ENCODE results near the gene CREB3L2. TPM values are rescaled to one million over a fixed set of nuclear protein-coding genes. Genes with fewer than 3 reads are reported as not detected.
A peak's percentile ranks its signal among the peaks of the same experiment; 100 is the strongest.

The CREB3L2 gene
- total RNA-seq, 1 donor from 2014 or later: 50.6 TPM

GRCh38 chr7:137850571-137850970 lies 151.3 kb downstream of the CREB3L2 start:
- no peak for TF ChIP-seq CTCF (IDR thresholded peaks at IDR 0.05; ENCODE audit: unreplicated experiment)
- Mint-ChIP-seq H3K9me3 (ENCODE audit: unreplicated experiment) (no peaks in the 10 kb centered on the region), H3K27ac (ENCODE audit: unreplicated experiment) (no peak overlapping the region), H3K4me1 (ENCODE audit: unreplicated experiment) (peaks cover 2% of the 10 kb centered on the region), H3K36me3 (ENCODE audit: low read depth, unreplicated experiment) (no peaks in the 10 kb centered on the region), H3K4me3 (ENCODE audit: unreplicated experiment) (no peak overlapping the region), H3K27me3 (ENCODE audit: unreplicated experiment) (peaks cover 13% of the 10 kb centered on the region)
- DNase-seq (ENCODE audit: low spot score): no peak

GRCh38 chr7:137848095-137848494 lies 153.8 kb downstream of the CREB3L2 start:
- Mint-ChIP-seq H3K27me3 (ENCODE audit: unreplicated experiment) (peaks cover 17% of the 10 kb centered on the region), H3K36me3 (ENCODE audit: low read depth, unreplicated experiment) (no peaks in the 10 kb centered on the region), H3K27ac (ENCODE audit: unreplicated experiment) (no peak overlapping the region), H3K4me3 (ENCODE audit: unreplicated experiment) (peak overlapping the region; percentile 48), H3K4me1 (ENCODE audit: unreplicated experiment) (peaks cover 2% of the 10 kb centered on the region), H3K9me3 (ENCODE audit: unreplicated experiment) (no peaks in the 10 kb centered on the region)
- DNase-seq (ENCODE audit: low spot score): no peak
- TF ChIP-seq CTCF (IDR thresholded peaks at IDR 0.05; ENCODE audit: unreplicated experiment): no peak

DNA sequence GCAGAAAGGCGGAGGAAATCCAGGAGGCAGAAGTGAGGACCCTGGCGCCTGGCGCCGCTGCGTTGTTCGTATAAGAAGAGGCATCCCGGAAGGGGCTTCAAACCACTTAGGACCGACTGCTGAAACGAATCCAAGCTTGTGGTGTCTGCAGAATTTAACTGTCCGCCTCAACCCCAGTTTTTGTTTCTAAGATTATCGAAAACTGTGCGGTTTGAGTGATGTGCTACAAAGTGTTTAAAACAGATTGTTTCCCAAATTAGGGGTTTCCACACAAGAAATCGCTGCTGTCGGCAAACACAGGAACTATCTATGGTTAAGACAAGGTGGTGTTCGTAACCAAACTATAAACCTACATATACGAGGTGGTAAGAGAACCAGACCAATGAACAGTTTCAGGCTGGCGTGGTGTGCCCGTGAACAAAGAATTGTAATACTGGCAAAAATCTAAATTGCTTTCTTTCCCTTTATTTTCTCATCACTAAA lies 154.3 kb downstream of the CREB3L2 start:
- peak overlapping the region; percentile 48 for H3K4me3 Mint-ChIP-seq (ENCODE audit: unreplicated experiment)
- H3K4me1 Mint-ChIP-seq (ENCODE audit: unreplicated experiment): peaks cover 2% of the 10 kb centered on the region
- no peak overlapping the region for H3K27ac Mint-ChIP-seq (ENCODE audit: unreplicated experiment)
- TF ChIP-seq CTCF (IDR thresholded peaks at IDR 0.05; ENCODE audit: unreplicated experiment): no peak
- peak; percentile 13 for DNase-seq (ENCODE audit: low spot score)
- no peaks in the 10 kb centered on the region for H3K36me3 Mint-ChIP-seq (ENCODE audit: low read depth, unreplicated experiment)
- H3K27me3 Mint-ChIP-seq (ENCODE audit: unreplicated experiment): peaks cover 17% of the 10 kb centered on the region
- H3K9me3 Mint-ChIP-seq (ENCODE audit: unreplicated experiment): no peaks in the 10 kb centered on the region

DNA sequence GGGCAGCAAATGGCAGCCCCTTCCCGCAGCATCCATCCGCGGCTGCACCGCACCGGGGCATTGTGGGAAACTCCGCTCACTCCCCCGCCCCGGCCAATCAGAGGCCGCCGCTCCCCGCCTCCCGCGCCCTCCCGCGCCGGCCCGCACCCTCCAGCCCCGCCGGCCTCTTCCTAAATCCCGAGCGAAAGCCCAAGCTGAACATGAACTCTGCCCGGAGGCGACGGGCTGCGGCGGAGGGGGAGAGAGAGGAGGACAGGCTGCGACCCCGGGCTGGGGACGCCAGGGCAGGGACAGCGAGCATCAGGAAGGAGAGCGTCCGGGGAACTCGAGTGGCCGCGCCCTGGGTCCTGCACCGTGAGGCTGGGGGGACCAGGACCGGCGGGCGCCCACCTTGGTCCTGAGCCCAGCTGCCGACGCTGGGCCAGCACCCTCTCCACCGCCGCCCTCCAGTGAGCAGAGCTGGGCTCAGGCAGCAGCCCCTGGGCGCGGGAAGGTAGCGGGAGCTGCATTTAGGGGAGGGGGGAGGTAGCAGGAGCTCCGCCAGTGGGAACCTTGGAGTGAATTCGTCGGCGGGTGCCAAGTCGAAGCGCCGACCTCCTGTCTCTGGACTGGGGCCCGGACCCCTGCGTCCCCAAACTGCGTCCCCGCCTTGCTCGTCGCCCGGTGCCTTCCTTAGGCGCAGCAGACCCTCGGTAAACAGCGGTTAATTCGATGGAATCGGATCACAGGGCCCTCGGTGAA lies 154.9 kb downstream of the CREB3L2 start, which contains the start of gene DGKI:
TSS of gene DGKI (minus strand) at position 148 of the 741 bp plus-strand sequence.
- Mint-ChIP-seq H3K4me1 (ENCODE audit: unreplicated experiment) (peaks cover 2% of the 10 kb centered on the region), H3K36me3 (ENCODE audit: low read depth, unreplicated experiment) (no peaks in the 10 kb centered on the region), H3K27me3 (ENCODE audit: unreplicated experiment) (peaks cover 17% of the 10 kb centered on the region), H3K27ac (ENCODE audit: unreplicated experiment) (no peak within 1 kb of the TSS), H3K4me3 (ENCODE audit: unreplicated experiment) (peak within 1 kb of the TSS; percentile 70), H3K9me3 (ENCODE audit: unreplicated experiment) (no peaks in the 10 kb centered on the region)
- TF ChIP-seq CTCF (IDR thresholded peaks at IDR 0.05; ENCODE audit: unreplicated experiment): no peak
- peak; percentile 30 for DNase-seq (ENCODE audit: low spot score)

GRCh38 chr7:137846549-137846826 lies 155.4 kb downstream of the CREB3L2 start:
- no peak overlapping the region for H3K27ac Mint-ChIP-seq (ENCODE audit: unreplicated experiment)
- TF ChIP-seq CTCF (IDR thresholded peaks at IDR 0.05; ENCODE audit: unreplicated experiment): no peak
- H3K9me3 Mint-ChIP-seq (ENCODE audit: unreplicated experiment): no peaks in the 10 kb centered on the region
- H3K4me3 Mint-ChIP-seq (ENCODE audit: unreplicated experiment): no peak overlapping the region
- H3K36me3 Mint-ChIP-seq (ENCODE audit: low read depth, unreplicated experiment): no peaks in the 10 kb centered on the region
- no peak for DNase-seq (ENCODE audit: low spot score)
- H3K4me1 Mint-ChIP-seq (ENCODE audit: unreplicated experiment): peaks cover 2% of the 10 kb centered on the region
- peaks cover 17% of the 10 kb centered on the region for H3K27me3 Mint-ChIP-seq (ENCODE audit: unreplicated experiment)
